Fibroblast of skin of right quadriceps (primary cell): ENCODE results near the gene GABRA4.

Experiments
- DNase-seq: peaks from one replicate; pipeline ENCODE4 v3.0.0-alpha.2; 2013

The GABRA4 gene

DNA sequence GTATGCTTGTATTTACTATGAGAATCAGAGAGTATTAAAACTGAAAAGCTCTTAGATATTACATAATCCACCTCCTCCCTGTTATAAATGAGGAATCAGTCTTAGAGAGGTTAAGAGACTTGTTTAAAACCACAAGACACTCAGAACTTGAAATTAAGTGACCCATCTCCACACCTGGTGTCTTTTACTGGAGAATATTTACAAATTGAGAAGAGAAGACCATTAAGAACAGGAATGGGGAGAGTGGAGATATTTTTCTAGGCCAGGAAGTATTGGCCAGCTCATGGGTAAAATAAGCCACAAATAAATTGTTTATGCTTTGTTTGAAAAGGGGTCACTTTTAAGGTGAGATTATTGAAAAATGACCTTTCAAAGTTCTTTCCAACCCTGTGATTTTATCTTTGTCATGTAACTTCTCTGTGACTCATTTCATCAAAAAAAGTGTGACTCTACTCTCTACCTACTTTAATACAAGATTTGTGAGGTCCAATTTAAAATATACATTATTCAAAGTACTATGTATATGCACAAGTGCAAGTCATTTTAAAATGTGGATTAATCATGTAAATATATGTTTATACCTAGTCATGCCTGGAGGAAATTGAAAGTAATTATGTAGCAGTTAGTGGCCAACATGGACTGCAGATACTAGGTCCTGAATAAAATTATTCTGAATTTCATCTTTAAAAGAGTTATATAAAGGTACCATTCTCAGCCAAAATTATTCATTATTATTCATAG is 68.4 kb downstream of the GABRA4 start:
- DNase-seq, result no peak

DNA sequence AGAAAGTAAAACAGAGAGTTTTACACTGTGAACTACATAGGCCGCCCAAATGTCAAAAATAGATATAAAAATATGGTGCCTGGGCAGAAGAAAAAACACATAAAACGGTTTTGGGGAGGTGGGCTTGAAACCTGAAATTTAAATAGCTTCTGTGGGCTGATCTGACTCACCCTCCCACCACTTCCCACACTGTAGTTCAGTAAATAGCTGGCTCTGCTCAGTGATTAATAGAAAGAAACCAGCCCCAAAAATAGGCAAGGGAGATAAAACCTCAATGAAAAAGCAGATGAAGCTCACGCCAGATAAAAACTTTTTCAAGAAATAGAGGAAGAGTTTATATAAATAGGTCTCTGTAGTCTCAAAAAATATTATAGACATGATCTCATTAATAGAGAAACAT is 71.2 kb downstream of the GABRA4 start:
- DNase-seq, result no peak

DNA sequence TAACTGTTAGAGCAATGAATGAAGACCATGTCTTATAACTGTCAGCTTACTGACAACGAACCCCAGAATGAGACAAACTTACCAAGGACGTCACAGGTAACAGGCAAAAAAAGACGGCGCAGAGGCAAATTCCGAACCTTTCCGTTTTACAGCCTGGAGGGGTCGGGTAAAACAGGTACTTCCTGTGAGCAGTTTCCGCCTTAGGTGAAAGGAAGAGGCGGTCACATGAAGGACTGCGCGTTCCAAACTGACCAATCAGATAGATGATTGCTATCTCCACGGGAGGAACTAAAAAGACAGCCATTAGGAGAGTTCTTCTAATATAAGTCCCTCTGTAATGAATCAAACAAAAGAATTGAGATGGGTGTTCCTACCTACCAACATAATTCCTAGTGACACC is 84.3 kb downstream of the GABRA4 start, which contains the start of gene COX7B2:
Gene COX7B2 (minus strand): TSS at position 168 of the 400 bp plus-strand sequence. CDS start 174,053 bp downstream, outside the sequence.
- no peak for DNase-seq

DNA sequence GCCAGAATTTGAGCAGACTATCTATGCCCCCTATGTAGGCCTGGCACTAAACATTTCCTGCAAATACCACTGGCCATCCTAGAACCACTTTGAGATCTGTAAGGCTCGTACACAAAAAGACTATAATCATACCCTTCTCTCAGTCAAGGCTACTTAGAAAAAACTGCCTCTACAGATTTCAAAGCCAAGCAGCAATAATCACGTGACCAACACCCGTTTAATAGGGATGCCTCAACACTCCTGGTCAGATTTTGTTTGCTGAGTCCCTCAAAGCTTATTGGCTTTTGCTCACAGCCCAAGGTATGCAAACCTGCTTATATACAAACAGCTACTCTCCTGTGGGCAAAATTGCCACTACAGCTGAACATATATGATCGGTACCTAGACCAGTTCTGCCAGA is 85.2 kb downstream of the GABRA4 start:
- DNase-seq, result no peak

DNA sequence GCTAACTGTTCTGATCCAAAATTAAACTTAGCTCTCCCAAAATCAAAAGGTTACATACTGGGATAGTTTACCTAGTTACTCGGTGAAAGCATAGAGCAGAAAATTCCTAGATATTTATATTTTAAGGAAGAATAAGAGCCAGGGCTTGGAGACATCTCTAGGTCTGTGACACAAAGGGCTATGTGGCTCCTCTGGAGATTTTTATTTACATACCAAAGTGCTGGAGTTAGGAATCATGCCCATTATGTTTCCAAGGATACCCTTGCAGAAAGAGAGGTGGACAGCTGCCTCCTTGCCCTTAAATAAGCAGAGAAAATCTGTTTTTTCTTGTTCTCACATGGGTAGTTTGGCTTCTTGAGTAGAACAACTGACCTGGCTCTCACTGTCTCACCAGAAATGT is 93.3 kb downstream of the GABRA4 start:
- no peak for DNase-seq

DNA sequence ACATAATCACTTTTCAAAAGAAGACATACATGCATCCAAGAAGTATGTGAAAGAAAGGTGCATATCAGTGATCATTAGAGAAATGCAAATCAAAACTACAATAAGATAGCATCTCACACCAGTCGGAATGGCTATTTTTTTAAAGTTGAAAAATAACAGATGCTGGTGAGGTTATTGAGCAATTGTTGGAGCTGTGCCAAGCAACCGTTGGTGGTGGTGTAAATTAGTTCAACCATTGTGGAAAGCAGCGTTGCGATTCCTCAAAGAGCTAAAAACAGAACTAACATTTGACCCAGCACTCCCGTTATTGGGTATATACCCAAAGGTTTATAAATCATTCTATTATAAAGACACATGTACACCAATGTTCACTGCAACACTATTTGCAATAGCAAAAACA is 98.6 kb downstream of the GABRA4 start:
- DNase-seq, result no peak

DNA sequence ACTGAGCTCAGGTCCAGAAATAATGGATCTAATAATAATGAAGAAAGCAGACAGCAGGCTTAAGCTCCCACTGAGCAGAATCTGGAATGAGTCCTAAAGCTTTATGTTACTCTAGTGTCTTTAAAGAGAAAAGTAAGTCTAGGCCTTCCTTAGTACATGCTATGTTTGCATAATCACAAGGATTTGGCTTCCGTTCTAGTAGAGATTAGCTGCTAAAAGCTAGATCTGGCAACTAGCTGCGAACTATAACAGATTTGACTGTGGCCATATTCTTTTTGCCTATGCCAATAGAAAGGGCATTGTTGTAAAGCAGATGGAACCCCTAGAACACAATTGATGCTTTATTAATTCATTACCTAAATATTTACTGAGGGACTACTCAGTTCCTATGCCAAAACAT is 103.3 kb downstream of the GABRA4 start:
- DNase-seq, result no peak

DNA sequence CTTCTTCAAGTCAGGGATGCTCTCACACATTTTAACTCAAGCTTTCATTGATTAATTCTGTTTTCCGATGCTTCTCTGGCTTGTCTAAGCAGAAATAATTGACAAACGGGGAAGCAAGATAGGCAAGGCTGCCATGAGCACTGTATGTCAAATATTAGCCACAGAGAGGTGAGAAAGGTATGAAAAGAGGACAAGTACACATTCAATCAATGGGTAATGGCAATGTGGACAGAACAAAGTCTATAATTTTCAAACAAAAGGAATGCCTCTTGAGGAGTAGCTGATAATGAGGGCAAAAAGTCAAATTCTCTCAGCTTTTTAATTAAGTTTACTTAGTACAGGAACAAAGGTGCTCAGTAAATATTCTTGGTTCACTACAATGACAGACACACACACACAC is 104.0 kb downstream of the GABRA4 start:
- DNase-seq, result no peak

DNA sequence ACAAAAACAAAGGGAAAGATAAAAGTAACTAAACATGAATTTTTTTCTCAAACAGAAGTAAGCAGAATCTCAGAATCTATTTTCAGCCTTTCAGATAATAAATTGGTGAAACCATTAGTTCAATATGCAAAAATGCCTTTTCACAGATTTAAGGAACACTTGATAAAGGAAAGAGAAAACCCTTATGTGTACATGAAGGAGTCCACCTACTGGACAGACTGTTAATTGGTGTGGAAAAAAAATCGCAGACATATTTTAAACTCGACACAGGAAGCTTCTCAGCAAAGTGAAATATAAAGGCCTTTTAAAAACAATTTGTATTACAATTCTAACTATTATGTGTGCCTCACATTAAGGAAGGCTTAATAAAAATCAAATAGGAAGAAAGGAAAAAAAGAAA is 106.7 kb downstream of the GABRA4 start:
- no peak for DNase-seq

DNA sequence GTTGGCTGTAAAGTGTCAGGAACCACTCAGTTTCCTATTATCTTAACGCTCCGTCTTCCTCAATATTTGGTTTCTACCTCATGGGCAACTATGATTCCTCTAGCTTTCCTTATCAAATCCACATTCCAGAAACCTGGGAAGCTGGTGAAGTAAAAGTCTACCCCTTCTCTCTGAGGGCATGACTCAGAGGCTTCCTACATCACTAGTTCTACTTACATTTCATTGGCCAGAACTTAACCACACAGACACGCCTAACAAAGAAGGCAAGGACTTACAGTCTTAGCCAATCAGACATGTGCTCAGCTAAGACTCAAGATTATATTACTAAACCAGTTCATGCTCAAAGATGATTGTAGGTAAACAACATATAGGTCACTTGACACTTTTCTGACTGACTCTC is 114.7 kb downstream of the GABRA4 start:
- DNase-seq, result no peak

DNA sequence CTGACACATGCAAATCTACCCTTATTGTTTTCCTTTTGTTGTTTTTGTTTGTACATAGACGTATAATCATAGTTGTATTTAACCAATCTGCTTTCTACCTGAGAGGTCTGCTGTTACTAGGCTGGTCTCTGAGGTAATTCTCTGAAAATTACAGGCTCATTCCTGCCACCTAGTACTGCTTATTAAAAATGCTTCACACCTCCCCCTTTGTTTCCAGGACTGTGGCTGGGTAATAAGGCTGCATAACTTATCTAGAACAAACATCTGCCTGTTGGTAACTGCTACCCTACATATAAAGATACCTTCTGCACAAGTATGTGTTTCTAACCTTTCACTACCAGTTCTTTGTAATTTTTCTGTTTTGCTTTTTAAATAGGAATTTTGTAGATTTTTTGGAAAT is 118.6 kb downstream of the GABRA4 start:
- DNase-seq, result no peak

DNA sequence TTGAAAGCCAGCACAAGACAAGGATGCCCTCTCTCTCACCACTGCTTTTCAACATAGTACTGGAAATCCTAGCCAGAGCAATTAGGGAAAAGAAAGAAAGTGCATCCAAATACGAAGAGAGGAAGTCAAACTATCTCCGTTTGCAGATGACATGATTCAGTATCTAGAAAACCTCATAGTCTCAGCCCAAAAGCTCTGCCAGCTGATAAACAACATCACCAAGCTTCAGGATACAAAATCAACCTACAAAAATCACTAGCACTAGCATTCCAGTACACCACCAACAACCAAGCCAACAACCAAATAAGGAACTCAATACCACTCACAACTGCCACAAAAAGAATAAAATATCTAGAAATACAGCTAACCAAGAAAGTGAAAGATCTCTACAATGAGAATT is 123.0 kb downstream of the GABRA4 start:
- no peak for DNase-seq
